ENCODE results near the gene MBD4.

DNA sequence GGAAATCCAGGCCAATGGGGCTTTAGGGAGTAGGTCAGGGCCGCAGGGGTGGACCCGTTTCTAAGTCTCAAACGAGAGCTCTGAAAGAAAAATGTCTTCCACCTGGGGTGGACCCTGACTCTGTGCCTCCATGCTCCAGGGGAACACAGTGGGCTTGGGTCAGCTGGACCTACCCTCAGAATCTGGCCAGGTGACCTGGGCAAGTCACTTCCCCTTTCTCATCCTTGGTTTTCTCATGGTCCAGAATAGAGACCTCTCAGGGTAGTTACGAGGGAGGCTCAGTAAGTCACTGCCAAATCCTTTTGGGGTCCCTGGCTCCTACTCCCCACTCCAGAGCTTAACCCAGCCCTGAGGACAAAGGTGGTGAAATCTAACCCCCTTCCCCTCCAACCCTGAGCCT, 37.1 kb downstream of the MBD4 start:
- TF ChIP-seq POLR2A (IDR thresholded peaks at IDR 0.05) = no peak
- TF ChIP-seq, protein P1, sequence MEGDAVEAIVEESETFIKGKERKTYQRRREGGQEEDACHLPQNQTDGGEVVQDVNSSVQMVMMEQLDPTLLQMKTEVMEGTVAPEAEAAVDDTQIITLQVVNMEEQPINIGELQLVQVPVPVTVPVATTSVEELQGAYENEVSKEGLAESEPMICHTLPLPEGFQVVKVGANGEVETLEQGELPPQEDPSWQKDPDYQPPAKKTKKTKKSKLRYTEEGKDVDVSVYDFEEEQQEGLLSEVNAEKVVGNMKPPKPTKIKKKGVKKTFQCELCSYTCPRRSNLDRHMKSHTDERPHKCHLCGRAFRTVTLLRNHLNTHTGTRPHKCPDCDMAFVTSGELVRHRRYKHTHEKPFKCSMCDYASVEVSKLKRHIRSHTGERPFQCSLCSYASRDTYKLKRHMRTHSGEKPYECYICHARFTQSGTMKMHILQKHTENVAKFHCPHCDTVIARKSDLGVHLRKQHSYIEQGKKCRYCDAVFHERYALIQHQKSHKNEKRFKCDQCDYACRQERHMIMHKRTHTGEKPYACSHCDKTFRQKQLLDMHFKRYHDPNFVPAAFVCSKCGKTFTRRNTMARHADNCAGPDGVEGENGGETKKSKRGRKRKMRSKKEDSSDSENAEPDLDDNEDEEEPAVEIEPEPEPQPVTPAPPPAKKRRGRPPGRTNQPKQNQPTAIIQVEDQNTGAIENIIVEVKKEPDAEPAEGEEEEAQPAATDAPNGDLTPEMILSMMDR (IDR thresholded peaks at IDR 0.05) = no peak

Data from prostate gland (tissue), 2 donors.